IPS-18a (cell line): ENCODE measurements around the gene KRTAP4-9.
"Not testable (repeated sequence)": the region's sequence is repeated elsewhere in the genome, so short reads cannot be mapped to it uniquely, and the experiment has no call there.

ENCODE experiments used
- H3K27ac ChIP-seq: one replicate; pipeline ENCODE4 v1.5.1; 2013; ENCODE audit warnings: low read length
- H3K27me3 ChIP-seq: one replicate; pipeline ENCODE4 v1.6.1; 2013; ENCODE audit warnings: mild to moderate bottlenecking, low read length; ENCODE audit not compliant: control insufficient read depth, insufficient read depth
- H3K36me3 ChIP-seq: one replicate; pipeline ENCODE4 v1.6.1; 2013; ENCODE audit warnings: low read depth, low read length; ENCODE audit not compliant: control insufficient read depth
- H3K4me1 ChIP-seq: one replicate; pipeline ENCODE4 v1.6.1; 2013; ENCODE audit warnings: low read depth, low read length; ENCODE audit not compliant: control insufficient read depth
- H3K4me3 ChIP-seq: one replicate; pipeline ENCODE4 v1.5.1; 2013; ENCODE audit warnings: low read length
- H3K9ac ChIP-seq: one replicate; pipeline ENCODE4 v1.6.1; 2013; ENCODE audit warnings: mild to moderate bottlenecking, low read length, moderate library complexity
- H3K9me3 ChIP-seq: one replicate; pipeline ENCODE4 v1.6.1; 2013; ENCODE audit warnings: low read depth, low read length; ENCODE audit not compliant: control insufficient read depth

KRTAP4-9 gene

DNA sequence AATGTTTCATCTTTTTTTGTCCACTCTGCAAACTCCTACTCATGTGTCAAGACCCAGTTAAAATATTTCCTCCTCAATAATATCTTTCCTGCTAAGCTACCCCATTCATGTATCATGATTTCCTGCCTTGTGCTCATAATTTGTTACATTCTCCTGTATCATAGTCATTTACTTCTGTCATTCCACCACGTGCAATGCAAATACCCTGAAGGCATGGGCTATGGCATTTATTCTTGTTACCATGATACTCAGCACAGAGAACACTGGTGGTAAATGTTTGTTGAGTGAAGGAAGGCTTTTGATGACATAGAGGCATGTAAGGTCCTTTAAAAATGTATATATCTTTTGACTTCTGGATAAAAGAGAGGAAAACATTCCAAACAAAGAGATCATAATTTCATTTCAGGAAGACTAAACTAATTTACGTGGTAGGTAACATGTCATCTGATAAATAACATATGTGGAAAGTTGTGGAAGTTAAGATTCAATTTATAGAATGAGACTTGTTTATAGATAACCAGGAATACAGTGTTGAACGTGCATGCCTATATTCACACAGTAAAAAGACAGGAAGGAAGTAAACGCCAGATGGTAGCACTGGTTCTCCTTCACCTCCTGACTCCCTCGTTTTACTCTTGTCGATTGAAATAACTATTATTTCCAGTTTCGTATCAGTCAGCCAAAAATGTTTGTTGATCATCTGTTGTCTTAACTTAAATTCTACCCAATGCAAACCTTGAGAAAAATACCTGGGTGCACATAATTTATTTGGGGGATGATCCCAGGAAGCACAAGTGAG is 5.3 kb upstream of the KRTAP4-9 start:
- not testable (repeated sequence) for H3K36me3 ChIP-seq, H3K4me1 ChIP-seq, H3K9ac ChIP-seq, H3K4me3 ChIP-seq, H3K27me3 ChIP-seq, H3K9me3 ChIP-seq, H3K27ac ChIP-seq

DNA sequence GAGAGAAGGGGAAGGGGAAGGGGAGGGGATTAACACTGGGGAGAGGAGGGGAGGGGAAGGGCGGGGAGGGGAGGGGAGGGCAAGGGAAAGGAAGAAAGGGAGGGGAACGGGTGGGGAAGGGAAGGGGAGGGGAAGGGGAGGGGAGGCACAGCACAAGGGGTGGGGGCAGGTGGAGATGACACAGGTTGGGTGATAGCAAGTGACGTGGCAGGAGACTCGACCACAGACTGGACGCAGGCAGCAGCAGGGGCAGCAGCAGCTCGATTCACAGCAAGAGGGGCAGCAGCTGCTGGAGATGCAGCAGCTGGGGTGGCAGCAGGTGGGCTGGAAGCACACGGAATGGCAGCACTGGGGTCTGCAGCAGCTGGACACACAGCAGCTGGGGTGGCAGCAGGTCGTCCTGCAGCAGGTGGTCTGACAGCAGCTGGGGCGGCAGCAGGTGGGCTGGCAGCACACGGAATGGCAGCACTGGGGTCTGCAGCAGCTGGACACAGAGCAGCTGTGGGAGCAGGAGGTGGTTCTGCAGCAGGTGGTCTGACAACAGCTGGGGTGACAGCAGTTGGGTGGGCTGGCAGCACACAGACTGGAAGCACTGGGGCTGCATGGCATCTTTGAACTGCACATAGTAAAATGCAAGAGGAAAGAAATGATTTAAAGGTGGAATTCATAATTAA is 3.5 kb upstream of the KRTAP4-9 start, which contains the start of gene KRTAP4-16:
Gene KRTAP4-16 (minus strand): TSS at position 624 of the 674 bp plus-strand sequence. CDS start 0 bp downstream, at position 624.
- Histone ChIP-seq H3K27ac (no peak within 1 kb of the TSS), H3K4me1 (peaks cover 8% of the 10 kb centered on the region)

DNA sequence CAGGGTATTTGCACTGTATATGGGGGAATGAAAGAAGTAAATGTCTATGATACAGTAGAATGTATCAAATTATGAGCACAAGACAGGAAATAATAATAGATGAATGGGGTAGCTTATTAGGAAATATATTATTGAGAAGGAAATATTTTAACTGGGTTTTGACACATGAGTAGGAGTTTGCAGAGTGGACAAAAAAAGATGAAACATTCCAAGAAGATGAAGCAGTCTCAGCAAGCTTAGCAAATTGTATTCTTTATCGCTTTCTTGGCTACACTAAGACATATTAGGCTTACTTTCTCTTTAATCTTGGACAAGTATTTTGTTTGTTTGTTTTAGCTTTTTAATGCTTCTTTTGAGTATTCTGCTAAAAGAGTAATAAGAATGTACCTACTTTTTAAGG is 1.3 kb upstream of the KRTAP4-9 start:
- Histone ChIP-seq H3K4me1 (peaks cover 24% of the 10 kb centered on the region), H3K27me3 (no peaks in the 10 kb centered on the region), H3K4me3 (no peak overlapping the region), H3K27ac (no peak overlapping the region), H3K9me3 (no peaks in the 10 kb centered on the region), H3K9ac (no peak overlapping the region), H3K36me3 (no peaks in the 10 kb centered on the region)

More for the DNA sequence above, 3.5 kb upstream of the KRTAP4-9 start, which contains the start of gene KRTAP4-16:
- no peak within 1 kb of the TSS for H3K4me3 ChIP-seq
- H3K9ac ChIP-seq: no peak within 1 kb of the TSS
- H3K36me3 ChIP-seq: no peaks in the 10 kb centered on the region
- H3K27me3 ChIP-seq: no peaks in the 10 kb centered on the region
- no peaks in the 10 kb centered on the region for H3K9me3 ChIP-seq

DNA sequence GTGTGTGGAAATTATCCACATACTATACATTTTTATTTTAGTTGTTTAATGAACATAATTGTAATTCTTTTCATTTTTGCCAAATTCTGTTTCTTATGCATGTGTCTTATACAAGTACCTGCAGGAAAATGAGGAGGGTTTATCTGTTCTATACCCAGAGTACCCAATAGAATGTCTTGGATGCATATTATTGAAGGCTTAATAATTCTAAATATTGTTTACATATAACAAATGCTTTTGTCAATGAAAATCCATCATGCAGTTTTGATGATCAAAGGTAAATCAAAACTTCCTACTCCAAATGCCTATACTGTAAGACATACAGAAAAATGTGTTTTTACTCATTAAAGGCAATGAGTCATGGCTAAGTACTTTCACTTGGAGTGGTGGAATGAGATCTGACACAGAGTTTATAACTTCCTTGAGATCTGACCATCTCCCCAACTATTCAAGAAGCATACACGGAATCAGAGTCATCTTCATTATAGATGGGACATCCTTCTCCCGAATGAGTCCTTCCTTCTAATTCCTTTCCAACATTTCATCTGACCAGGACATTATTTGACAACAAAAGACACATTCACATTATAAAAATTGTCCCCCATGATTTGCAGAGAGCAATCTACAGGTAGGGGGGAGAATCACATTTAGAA is 677 bp upstream of the KRTAP4-9 start:
- H3K4me1 ChIP-seq: peaks cover 24% of the 10 kb centered on the region
- H3K27me3 ChIP-seq, H3K4me3 ChIP-seq, H3K9ac ChIP-seq, H3K27ac ChIP-seq, H3K9me3 ChIP-seq, H3K36me3 ChIP-seq: not testable (repeated sequence)

DNA sequence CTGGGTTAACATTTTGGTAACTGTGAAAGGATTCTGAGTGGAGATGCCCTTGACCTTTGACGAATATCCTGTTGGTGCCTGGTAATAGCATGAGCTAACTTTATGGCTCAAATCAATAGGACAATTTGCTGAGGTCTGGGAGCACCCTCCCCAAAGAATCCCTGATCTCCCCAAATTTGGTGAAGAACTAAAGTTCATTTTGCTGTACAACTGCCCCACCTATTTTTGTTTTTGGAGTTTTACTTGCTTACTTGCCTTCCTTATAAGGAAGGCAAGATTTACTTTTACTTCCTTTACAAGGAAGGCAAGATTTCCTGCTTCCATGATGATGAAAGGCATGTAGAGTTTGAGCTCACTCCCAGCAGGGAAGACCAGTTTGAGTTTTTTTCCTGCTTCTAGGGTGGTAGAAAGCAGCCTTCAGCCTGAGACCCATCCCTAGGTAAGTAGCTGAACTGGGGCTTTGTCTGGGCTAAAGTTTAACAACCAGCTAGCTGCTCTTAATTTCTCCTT is 2.8 kb downstream of the KRTAP4-9 start:
- Histone ChIP-seq H3K4me1 (peaks cover 24% of the 10 kb centered on the region), H3K4me3 (no peak overlapping the region), H3K9me3 (peaks cover 18% of the 10 kb centered on the region), H3K27ac (no peak overlapping the region), H3K9ac (no peak overlapping the region), H3K27me3 (no peaks in the 10 kb centered on the region), H3K36me3 (no peaks in the 10 kb centered on the region)

DNA sequence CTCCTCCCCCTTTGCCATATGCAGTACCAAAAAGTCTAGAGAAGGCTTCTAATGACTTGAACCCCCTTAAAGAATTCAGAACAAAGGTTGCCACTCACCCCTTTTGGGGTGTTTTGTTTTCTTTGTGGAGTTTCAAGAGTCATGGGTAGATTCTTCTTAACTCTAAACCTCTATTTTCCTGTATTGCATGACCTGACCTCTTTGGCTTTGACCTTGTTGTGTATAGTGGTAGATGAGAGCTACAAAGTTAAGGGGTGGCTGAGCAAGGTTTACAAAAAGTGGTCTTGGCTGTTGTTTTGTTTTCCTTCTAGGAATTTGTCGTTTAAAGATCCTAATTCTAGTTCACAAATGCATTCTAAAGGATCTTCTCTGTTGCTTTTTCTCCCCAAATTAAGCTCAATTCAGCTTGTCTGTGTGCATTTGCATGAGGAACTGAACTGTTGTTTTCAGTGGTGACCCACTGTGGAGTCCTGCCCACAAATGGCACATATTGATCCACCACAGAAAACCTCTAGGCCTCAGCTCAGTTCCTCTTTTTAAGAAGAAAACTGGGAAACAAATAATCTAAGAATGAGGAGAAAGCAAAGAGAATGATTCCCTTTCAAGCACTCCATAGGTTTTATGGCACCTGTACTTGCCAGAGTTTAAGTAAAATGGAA is 3.7 kb downstream of the KRTAP4-9 start:
- not testable (repeated sequence) for H3K4me3 ChIP-seq, H3K36me3 ChIP-seq, H3K27ac ChIP-seq, H3K9ac ChIP-seq, H3K27me3 ChIP-seq
- Histone ChIP-seq H3K4me1 (peaks cover 24% of the 10 kb centered on the region), H3K9me3 (peaks cover 20% of the 10 kb centered on the region)

DNA sequence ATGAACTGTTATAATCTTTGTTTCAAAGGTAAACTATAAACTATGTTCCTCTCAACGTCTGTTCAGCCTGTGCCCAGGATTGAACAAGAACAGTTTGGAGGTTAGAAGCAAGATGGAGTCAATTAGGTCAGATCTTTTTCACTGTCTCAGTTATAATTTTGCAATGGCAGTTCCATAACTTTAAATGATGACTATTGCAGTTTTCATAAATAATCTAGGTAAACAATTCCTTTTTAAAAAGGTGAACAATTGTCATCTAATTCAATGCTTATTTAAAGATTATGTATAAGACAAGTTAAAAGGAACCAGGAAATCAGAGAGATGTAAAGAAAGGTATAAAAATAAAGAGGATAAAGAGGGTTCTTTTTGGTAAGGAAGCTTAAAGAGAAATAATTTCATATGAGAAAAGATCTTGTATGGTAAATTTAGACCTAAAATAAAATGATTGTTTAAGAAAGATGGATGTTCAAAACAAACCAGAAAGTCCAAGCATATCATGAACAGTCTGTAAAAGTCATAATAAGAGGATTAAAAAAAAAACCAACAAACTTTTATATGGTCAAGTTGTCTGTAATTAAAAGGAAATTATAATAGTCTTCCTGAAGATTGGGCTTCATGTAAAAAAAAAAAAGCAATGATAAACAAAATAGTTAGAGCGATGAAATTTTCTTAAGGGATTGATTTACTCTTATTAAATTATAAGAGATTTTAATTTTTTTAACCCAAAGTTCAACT is 6.1 kb downstream of the KRTAP4-9 start:
- H3K27ac ChIP-seq: no peak overlapping the region
- no peaks in the 10 kb centered on the region for H3K36me3 ChIP-seq
- H3K9ac ChIP-seq: no peak overlapping the region
- H3K4me1 ChIP-seq: peaks cover 20% of the 10 kb centered on the region
- no peak overlapping the region for H3K4me3 ChIP-seq
- peaks cover 25% of the 10 kb centered on the region for H3K9me3 ChIP-seq
- no peaks in the 10 kb centered on the region for H3K27me3 ChIP-seq

DNA sequence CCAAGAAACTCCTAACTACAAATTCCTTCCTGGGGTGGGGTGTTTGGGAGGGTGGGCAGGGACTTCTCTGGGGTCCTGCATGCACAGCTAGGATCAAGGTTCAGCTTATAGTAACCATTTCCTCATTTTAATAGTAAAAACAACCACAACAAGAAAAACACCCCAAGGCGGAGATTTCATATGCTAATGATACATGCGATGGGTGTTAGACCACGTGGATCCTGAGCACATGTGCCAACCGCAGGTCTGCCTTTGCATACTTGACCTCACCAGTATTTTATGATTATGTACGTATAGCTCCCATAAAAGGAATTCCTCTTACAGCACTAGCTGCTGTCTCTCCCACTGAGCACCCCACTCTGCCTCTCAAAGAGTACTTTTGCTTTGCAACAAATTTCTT is 11.1 kb downstream of the KRTAP4-9 start:
- no peak overlapping the region for H3K9ac ChIP-seq
- no peak overlapping the region for H3K27ac ChIP-seq
- no peaks in the 10 kb centered on the region for H3K4me1 ChIP-seq
- H3K36me3 ChIP-seq: no peaks in the 10 kb centered on the region
- no peak overlapping the region for H3K4me3 ChIP-seq
- no peaks in the 10 kb centered on the region for H3K27me3 ChIP-seq
- H3K9me3 ChIP-seq: peaks cover 15% of the 10 kb centered on the region

DNA sequence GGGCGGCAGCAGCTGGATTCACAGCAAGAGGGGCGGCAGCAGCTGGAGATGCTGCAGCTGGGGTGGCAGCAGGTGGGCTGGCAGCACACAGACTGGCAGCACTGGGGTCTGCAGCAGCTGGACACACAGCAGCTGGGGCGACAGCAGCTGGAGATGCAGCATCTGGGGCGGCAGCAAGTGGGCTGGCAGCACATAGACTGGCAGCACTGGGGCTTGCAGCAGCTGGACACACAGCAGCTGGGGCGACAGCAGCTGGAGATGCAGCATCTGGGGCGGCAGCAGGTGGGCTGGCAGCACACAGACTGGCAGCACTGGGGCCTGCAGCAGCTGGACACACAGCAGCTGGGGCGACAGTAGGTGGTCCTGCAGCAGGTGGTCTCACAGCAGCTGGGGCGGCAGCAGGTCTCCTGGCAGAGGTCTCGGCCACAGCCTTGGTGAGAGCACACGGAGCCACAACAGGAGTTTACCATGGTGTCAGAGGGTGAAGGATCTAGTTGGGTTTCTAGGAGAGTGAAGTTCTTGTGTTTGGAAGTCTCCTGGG is 12.7 kb downstream of the KRTAP4-9 start, which contains the start of gene KRTAP4-11:
Gene KRTAP4-11 (minus strand): TSS at position 528 of the 541 bp plus-strand sequence. CDS start 58 bp downstream, at position 470.
- not testable (repeated sequence) for H3K27me3 ChIP-seq, H3K4me1 ChIP-seq, H3K36me3 ChIP-seq, H3K9me3 ChIP-seq, H3K27ac ChIP-seq, H3K9ac ChIP-seq, H3K4me3 ChIP-seq

DNA sequence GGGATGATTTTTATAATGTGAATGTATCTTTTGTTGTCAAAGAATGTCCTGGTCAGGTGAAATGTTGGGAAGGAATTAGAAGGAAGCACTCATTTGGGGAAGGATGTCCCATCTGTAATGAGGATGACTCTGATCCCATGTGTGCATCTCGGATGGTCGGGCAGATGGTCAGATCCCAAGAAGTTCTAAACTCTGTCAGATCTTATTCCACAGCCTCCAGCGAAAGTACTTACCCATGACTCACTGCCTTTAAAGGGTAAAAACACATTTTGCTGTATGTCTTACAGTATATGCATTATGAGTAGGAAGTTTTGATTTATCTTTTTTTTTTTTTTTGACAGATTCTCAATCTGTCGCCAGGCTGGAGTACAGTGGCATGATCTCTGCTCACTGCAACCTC is 13.5 kb downstream of the KRTAP4-9 start:
- no peak overlapping the region for H3K27ac ChIP-seq
- H3K9ac ChIP-seq: no peak overlapping the region
- H3K9me3 ChIP-seq: peaks cover 6% of the 10 kb centered on the region
- no peaks in the 10 kb centered on the region for H3K4me1 ChIP-seq
- H3K27me3 ChIP-seq: no peaks in the 10 kb centered on the region
- H3K4me3 ChIP-seq: no peak overlapping the region
- no peaks in the 10 kb centered on the region for H3K36me3 ChIP-seq
